ENCODE data around the gene LINGO4. TPM values are rescaled to one million over a fixed set of nuclear protein-coding genes. Genes with fewer than 3 reads are reported as not detected.

LINGO4 gene
- total and polyA plus RNA-seq, 7 donors, result 0.36 to 18.2 (median 4.6) TPM

DNA sequence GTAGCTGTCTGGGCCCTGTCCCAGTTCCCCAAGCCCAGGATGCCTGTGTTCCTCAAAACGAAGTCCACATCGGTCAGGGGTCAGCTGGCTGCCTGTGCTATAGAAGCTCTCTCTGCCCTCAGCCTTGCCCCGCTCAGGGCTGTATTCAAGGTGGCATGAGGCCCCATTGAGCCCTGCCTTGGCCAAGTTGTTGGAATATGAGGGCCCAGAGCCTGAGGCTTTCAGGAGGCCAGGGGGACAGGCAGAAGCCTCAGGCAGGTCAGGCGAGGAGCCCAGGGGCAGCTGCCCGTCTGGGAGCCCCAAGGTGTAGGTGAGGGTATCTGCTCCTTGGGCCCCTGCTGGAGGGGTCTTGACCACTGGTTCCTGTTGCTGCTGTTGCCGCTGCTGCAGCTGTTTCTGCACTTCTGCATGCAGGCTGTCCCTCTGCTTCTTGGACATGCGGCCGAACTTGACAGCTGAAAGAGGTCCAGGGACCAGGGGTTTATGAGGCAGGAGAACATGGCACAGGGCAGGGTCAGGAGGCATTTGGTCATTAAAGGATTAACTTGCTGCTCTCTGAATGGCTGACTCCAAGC, 9.8 kb upstream of the LINGO4 start:
- no peak for TF ChIP-seq CTCF (IDR thresholded peaks at IDR 0.05)
- ATAC-seq (no peak), DNase-seq (no peak)
- intact Hi-C loops (cut with DNase I), result no loop called here
- WGBS, 3 donors, result 84 to 89% (median 84%) methylated on average over 8 of the region's 8 CpGs
- H3K4me3 ChIP-seq, result no peak overlapping the region
- H3K27me3 ChIP-seq (ENCODE audit: insufficient read depth in 3 of 3, low read length in 2 of 3), result no peaks in the 10 kb centered on the region
- H3K36me3 ChIP-seq (ENCODE audit: insufficient read depth in 1 of 2, low read depth in 1 of 2), result peaks cover 0 to 62% of the 10 kb centered on the region in 2 donors
- H3K4me1 ChIP-seq, result peaks cover 18% of the 10 kb centered on the region
- no peaks in the 10 kb centered on the region for H3K9me3 ChIP-seq
- no peak overlapping the region for H3K27ac ChIP-seq

DNA sequence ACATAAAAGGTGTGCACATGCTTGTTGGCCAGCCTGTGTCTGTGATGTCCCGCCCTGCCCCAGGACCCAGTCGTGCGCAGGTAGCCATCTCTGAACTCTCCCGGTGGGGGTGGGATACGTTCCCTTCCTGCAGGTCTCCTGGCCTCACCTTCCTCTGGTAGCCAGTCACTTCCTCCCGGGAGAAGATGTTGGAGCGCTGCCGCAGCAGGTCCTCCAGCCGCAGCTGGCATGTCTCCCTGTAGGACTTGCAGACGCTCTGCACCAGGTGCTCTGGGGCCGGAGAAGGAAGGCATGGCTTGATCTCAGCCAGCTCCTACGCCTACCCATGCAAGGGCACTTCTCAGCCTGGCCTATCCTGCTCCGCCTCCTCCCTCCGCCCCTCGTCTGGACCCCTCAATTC, 9.2 kb upstream of the LINGO4 start:
- DNase-seq, result no peak
- WGBS, 3 donors, result 71 to 78% (median 73%) methylated on average over 13 to 15 of the region's 15 CpGs
- peaks cover 0 to 68% of the 10 kb centered on the region in 2 donors for H3K36me3 ChIP-seq (ENCODE audit: insufficient read depth in 1 of 2, low read depth in 1 of 2)

GRCh38 chr1:151813271-151813977, 8.2 kb upstream of the LINGO4 start:
- H3K36me3 ChIP-seq (ENCODE audit: insufficient read depth in 1 of 2, low read depth in 1 of 2), result peaks cover 0 to 71% of the 10 kb centered on the region in 2 donors
- DNase-seq, result no peak
- H3K4me1 ChIP-seq, result peaks cover 10% of the 10 kb centered on the region
- TF ChIP-seq CTCF (IDR thresholded peaks at IDR 0.05), result no peak
- intact Hi-C loops (cut with DNase I), result no loop called here
- H3K27me3 ChIP-seq (ENCODE audit: insufficient read depth in 3 of 3, low read length in 2 of 3), result no peaks in the 10 kb centered on the region
- H3K27ac ChIP-seq, result no peak overlapping the region
- no peaks in the 10 kb centered on the region for H3K9me3 ChIP-seq
- no peak overlapping the region for H3K4me3 ChIP-seq
- 73 to 77% (median 74%) methylated on average over 12 of the region's 12 CpGs for WGBS, 3 donors
- ATAC-seq, result no peak

More for the DNA sequence above, 9.2 kb upstream of the LINGO4 start:
- Histone ChIP-seq H3K4me1 (peaks cover 12% of the 10 kb centered on the region), H3K9me3 (no peaks in the 10 kb centered on the region), H3K27ac (no peak overlapping the region), H3K4me3 (no peak overlapping the region), H3K27me3 (ENCODE audit: insufficient read depth in 3 of 3, low read length in 2 of 3) (no peaks in the 10 kb centered on the region)
- ATAC-seq, result no peak
- intact Hi-C loops (cut with DNase I), result no loop called here
- TF ChIP-seq CTCF (IDR thresholded peaks at IDR 0.05), result no peak

- Histone ChIP-seq H3K27ac (peak overlapping the region; percentile 39), H3K4me1 (peaks cover 10% of the 10 kb centered on the region), H3K27me3 (ENCODE audit: insufficient read depth in 3 of 3, low read length in 2 of 3) (no peaks in the 10 kb centered on the region), H3K36me3 (ENCODE audit: insufficient read depth in 1 of 2, low read depth in 1 of 2) (peaks cover 0 to 76% of the 10 kb centered on the region in 2 donors), H3K9me3 (no peaks in the 10 kb centered on the region), H3K4me3 (no peak overlapping the region)
- intact Hi-C loops (cut with DNase I), result no loop called here
- 44 to 59% (median 50%) methylated on average over 9 of the region's 9 CpGs for WGBS, 3 donors
- ATAC-seq (peak; percentile 57 to 77 (median 74)), DNase-seq (peak in 1 of 2 donors; percentile 34)
- TF ChIP-seq CTCF (IDR thresholded peaks at IDR 0.05), result no peak
These were observed 6.0 kb upstream of the LINGO4 start for GRCh38 chr1:151811181-151811580.
